Fibroblast of pulmonary artery (primary cell): Measurements from ENCODE around the gene SP110.

ENCODE experiments used
- DNase-seq: peaks from one replicate; pipeline ENCODE4 v3.0.0-alpha.2; 2010; ENCODE audit warnings: low read depth
- H3K4me3 ChIP-seq: replicated peaks from 2 replicates; pipeline ENCODE4 v1.5.1; 2011; ENCODE audit warnings: low read depth, mild to moderate bottlenecking, control low read depth, low read length, moderate library complexity
- CTCF ChIP-seq: IDR thresholded peaks from 2 replicates; pipeline ENCODE4 v1.5.1; 2011; ENCODE audit warnings: mild to moderate bottlenecking, control low read depth, low read length, inconsistent platforms; ENCODE audit errors: missing control alignments

SP110 gene

GRCh38 chr2:230258483-230258882 is 38.7 kb upstream of the SP110 start:
- DNase-seq, result no peak
- no peak overlapping the region for H3K4me3 ChIP-seq
- no peak for TF ChIP-seq CTCF

GRCh38 chr2:230256733-230257332 is 37.0 kb upstream of the SP110 start:
- H3K4me3 ChIP-seq, result no peak overlapping the region
- DNase-seq, result no peak
- no peak for TF ChIP-seq CTCF

DNA sequence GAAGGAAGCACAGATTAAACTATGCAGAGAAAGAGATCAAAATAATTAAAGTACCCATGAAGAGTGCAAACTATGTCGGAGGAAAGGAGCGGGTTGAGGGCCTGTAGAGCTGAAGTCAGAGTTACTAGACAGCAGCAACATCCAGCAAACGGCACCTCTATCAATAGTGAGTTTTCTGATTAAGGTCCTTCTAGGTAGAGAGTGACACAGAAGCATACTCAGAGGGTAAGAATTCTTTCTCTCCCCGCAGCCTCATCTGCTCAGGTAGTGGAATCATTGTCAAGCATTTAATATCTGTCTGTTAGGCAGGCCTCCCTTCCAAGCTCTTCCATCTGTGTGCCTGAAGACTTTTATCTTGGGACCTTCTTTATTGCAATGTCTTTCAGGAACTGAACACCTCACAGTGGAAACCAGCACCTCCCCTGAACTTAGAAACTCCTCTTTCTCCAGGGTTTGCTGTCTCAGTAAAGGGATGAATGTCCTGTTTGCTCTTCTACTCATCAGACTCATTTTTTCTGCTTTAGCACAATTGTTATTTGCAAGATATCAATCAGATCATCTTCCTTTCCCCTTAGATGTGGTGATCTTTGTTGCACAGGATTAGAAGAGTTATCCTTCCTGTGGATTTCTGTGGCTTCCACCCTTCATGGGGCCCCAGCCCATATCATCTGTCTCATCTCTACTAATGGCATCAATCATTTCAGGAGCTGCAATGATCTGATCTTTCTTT is 34.5 kb upstream of the SP110 start:
- DNase-seq, result no peak
- no peak overlapping the region for H3K4me3 ChIP-seq
- TF ChIP-seq CTCF, result no peak

DNA sequence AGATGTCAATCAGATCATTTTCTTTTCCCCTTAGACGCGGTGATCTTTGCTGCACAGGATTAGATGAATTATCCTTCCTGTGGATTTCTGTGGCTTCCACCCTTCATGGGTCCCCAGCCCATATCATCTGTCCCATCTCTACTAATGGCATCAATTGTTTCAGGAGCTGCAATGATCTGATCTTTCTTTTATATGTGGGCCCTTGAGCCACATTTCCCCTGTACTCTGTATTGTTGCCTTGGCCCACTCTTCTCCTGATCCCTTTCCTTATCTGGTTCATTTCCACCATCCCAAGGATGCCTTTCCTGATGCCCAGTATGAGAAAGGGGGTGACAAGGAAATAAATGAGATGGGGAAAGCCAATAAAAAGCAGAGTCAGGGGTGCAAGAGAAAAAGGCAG is 30.4 kb upstream of the SP110 start:
- H3K4me3 ChIP-seq, result no peak overlapping the region
- no peak for DNase-seq
- no peak for TF ChIP-seq CTCF

GRCh38 chr2:230246206-230246605 is 26.4 kb upstream of the SP110 start:
- no peak for TF ChIP-seq CTCF
- no peak overlapping the region for H3K4me3 ChIP-seq
- DNase-seq, result no peak

GRCh38 chr2:230244211-230244610 is 24.4 kb upstream of the SP110 start:
- H3K4me3 ChIP-seq, result no peak overlapping the region
- no peak for DNase-seq
- no peak for TF ChIP-seq CTCF

GRCh38 chr2:230234845-230235244 is 15.1 kb upstream of the SP110 start:
- TF ChIP-seq CTCF, result no peak
- no peak overlapping the region for H3K4me3 ChIP-seq
- peak; percentile 3 for DNase-seq
